ENCODE results near the gene KLHL25.

KLHL25 gene

GRCh38 chr15:85760531-85761371 lies 34.0 kb downstream of the KLHL25 start:
- no peak for DNase-seq

- no peak for DNase-seq
These were observed 34.7 kb downstream of the KLHL25 start for GRCh38 chr15:85760049-85760448.

DNA sequence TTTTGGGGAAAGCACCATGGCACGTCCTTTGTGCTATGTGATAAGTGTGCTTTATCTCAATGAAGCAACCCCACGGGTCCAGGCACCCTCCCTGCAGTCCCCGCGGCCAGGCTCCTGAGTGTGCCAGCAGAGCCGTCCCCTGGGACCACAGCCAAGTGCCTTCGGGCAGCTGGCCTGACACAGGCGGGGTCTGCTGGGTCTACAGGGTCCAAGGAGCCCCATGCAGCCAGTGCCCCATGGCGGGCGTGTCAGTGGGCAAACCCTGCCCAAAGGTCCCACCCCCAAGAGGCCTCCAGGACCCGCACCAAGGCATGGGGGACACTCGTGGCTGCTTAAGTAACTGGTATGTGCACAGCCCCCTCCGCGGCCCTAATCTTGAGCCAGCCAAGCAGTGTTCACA lies 35.3 kb downstream of the KLHL25 start:
- no peak for DNase-seq

GRCh38 chr15:85758655-85758978 lies 36.1 kb downstream of the KLHL25 start:
- DNase-seq = no peak

DNA sequence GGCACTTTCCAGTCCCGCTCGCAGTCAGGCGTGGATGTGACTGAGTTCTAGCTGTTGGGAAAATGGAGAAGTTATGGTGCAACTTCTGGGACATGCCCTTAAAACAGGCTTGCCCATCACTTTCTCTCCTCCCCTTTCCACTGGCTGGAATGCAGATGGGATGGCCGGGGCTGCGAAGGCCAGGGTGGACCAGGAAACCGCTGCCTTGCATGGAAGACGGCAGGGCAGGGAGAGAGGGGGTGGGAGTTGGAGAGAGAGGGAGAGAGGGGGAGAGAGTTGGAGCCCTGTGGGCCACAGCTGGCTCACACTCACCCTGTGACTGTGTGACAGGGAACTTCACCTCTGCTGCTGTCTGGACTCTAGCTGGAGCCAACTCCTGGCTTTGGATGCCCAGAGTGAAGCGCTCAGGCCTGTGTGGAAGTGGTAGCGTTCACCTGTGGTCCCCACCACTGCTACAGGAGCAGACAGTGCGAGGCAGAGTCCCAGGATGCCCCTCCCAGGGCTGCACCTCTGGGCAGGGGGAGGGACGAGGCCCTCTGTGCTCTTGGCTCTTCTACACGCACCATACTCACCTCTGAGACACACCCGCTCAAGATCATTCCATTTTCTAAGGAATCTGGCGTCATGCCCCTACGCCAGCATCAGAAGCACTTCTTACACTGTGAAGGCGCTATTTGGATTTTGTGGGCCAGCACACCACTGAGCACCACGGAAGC lies 36.6 kb downstream of the KLHL25 start:
- DNase-seq = no peak

GRCh38 chr15:85757073-85757938 lies 37.4 kb downstream of the KLHL25 start:
- no peak for DNase-seq

DNA sequence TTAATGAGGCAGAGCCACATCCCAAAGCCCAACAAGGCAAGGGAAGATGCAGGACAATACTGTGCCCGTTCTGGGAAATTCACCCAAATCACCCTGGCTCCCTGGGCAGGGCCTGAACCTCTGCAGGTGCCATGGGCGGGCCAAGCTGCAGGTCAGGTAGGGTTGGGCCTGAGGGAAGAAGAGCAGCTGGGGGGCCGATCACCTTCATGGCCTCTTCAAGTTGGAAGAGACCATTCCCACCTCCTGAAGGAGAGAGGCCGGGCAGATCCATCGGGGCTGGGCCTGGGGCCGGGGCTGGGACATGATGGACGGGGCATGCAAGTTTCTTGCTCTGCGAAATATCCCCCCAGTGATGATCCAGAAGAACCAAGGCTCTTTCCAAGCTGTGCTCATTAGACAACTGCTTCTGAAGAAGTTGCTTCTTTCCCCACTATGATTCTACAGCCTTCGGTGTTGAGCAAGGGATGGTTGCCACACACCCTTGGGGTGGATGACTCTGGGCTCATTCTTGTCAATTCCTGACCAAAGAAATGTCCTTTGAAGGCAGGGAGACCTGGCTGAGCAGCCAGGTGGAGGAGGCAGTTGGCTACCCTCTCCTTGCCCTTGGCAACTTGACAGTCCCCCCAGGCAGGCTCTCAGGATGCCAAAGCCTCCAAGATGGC lies 38.2 kb downstream of the KLHL25 start:
- no peak for DNase-seq

DNA sequence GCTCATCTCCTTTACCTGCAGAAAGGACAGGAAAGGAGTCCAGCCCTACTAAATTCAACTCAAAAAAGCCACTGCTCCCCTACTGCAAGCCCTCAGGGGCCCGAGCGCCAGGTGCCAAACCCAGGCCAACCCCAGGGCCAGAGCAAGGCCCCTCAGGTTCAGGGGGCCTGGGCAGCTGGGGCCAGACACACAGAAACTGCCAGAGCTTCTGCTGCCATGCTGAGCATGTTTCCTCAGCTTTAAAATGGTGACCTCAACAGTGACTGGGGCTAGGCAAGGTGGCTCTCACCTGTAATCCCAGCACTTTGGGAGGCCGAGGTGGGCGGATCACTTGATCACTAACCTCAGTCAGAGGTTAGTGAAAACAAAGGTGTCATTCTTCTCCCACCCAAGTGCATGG lies 38.8 kb downstream of the KLHL25 start:
- no peak for DNase-seq

DNA sequence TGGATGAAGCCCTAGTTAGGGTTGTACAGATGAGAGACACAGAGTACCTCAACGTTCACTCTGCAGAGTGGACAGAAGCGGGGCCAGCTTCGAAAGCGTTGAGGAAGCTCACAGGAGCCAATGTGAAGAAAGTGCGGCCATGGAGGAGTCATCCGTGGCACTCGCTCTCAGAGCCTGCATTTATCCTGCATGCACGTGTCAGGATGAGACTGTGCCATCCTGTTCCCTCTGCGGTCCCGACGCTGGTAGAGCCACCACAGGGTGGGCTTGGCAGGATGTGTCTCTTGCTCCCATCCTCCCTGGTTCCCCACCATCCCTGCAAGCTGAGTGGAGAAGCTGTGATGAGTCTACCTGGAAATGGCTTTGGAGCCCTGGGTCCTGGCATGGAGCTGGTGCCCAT lies 39.3 kb downstream of the KLHL25 start:
- DNase-seq = no peak

DNA sequence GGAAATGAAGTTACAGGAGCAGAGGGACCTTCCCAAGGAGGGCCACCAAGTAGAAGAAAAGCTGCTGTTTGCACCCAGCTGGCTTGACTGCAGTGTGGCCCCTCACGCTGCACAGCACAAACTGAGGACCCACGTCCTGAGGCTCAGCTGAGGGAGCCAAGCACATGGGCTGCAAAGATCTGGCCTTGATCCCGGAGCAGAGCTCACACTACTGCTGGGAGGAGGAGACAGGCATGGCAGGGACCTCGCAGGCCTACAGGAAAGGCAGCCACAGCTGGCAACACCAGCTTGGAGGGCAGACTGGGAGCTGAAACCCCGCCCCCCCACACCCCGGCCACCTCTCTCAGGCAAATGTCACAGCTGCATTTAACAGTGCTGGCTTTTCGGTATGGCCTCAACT lies 39.7 kb downstream of the KLHL25 start:
- DNase-seq = no peak

GRCh38 chr15:85753791-85754452 lies 40.8 kb downstream of the KLHL25 start:
- no peak for DNase-seq

- DNase-seq = no peak
These were observed 41.5 kb downstream of the KLHL25 start for GRCh38 chr15:85753261-85753660.

DNA sequence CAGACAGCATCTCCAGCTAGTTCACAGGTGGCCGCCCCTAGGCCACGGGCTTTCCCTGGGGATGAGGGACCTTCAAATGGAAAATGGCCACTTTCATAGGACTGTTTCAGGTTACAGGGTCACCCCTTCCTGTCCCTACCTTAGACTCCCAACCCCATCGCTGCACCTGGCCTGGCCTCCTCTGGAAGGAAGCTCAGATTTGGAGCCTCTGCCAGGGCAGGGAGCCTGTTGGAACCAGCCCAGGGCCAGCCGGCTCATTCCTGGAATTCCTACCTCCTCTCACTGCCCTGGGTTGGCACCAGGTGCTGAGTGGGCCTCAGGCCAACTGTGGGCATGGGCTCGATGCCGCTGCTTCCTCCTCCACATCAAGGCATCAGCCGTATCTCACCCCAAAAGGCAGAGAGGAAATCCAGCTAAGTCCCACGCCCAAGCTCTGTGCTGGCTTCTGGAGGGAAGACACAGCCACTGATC lies 42.2 kb downstream of the KLHL25 start:
- peak; percentile 6 for DNase-seq

DNA sequence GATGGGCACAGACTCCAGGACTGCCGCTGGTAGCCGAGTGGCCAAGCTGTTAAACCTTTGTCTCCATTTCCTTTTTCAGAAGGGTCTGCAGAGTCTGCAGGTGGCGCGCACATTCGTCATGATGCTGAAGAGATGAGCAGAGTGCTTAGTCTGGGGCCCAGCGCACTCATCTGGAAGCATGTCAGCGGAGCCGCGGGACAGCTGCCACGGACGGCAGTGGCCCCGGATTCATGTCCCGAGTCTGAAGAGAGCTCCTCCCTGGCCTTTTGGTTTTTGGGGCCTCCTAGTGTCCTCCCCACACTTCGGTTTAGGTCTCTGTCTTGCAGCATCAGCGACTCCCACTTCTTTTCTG lies 42.6 kb downstream of the KLHL25 start:
- DNase-seq = no peak

- DNase-seq = no peak
These were observed 43.2 kb downstream of the KLHL25 start for GRCh38 chr15:85751291-85752123.

GRCh38 chr15:85750319-85751290 lies 44.1 kb downstream of the KLHL25 start:
- no peak for DNase-seq

- DNase-seq = no peak
These were observed 45.2 kb downstream of the KLHL25 start for GRCh38 chr15:85749261-85750151.

- no peak for DNase-seq
These were observed 46.0 kb downstream of the KLHL25 start for GRCh38 chr15:85748729-85749128.

- no peak for DNase-seq
These were observed 46.5 kb downstream of the KLHL25 start for GRCh38 chr15:85748176-85748575.

Data from NCI-H1105 treated with DMSO at 0.1 percent for 48 hours (cell line).